AML-193 (cell line): ENCODE results near the gene NSG1.

Source experiments
- DNase-seq, 2 experiments: peaks; one replicate each; lab custom pipeline; 2025; lab: John Stamatoyannopoulos, UW

Gene NSG1

GRCh38 chr4:4374388-4375098, 12.4 kb upstream of the NSG1 start:
- DNase-seq, result no peak

- DNase-seq, result no peak
Observed at GRCh38 chr4:4376074-4376473, 10.8 kb upstream of the NSG1 start.

GRCh38 chr4:4377191-4377590, 9.7 kb upstream of the NSG1 start:
- no peak for DNase-seq

- DNase-seq, result no peak
Observed at GRCh38 chr4:4377732-4378460, 9.0 kb upstream of the NSG1 start.

GRCh38 chr4:4379540-4380087, 7.3 kb upstream of the NSG1 start:
- DNase-seq, result no peak

GRCh38 chr4:4383085-4383484, 3.8 kb upstream of the NSG1 start:
- DNase-seq, result no peak

GRCh38 chr4:4384837-4385236, 2.1 kb upstream of the NSG1 start:
- peak in 1 of 2 experiments; percentile 31 for DNase-seq

- DNase-seq, result no peak
Observed at GRCh38 chr4:4385729-4386295, 1.1 kb upstream of the NSG1 start.

GRCh38 chr4:4386296-4386735, 586 bp upstream of the NSG1 start:
- no peak for DNase-seq

GRCh38 chr4:4387531-4388310, 819 bp downstream of the NSG1 start:
- DNase-seq, result no peak

GRCh38 chr4:4388311-4388790, 1.4 kb downstream of the NSG1 start:
- DNase-seq, result no peak

GRCh38 chr4:4388836-4389575, 2.1 kb downstream of the NSG1 start:
- DNase-seq, result no peak

- DNase-seq, result no peak
Observed at GRCh38 chr4:4390046-4390445, 3.1 kb downstream of the NSG1 start.

- DNase-seq, result no peak
Observed at GRCh38 chr4:4390515-4391240, 3.8 kb downstream of the NSG1 start.

- no peak for DNase-seq
Observed at GRCh38 chr4:4391866-4392265, 5.0 kb downstream of the NSG1 start.

- DNase-seq, result no peak
Observed at GRCh38 chr4:4392501-4393183, 5.7 kb downstream of the NSG1 start.

- no peak for DNase-seq
Observed at GRCh38 chr4:4394644-4395043, 7.7 kb downstream of the NSG1 start.

GRCh38 chr4:4395371-4395770, 8.5 kb downstream of the NSG1 start:
- DNase-seq, result no peak

- DNase-seq, result no peak
Observed at GRCh38 chr4:4395849-4396627, 9.1 kb downstream of the NSG1 start.
